ENCODE data around the gene COMT.
"Not testable (repeated sequence)": the region's sequence is repeated elsewhere in the genome, so short reads cannot be mapped to it uniquely, and the experiment has no call there.

The COMT gene

DNA sequence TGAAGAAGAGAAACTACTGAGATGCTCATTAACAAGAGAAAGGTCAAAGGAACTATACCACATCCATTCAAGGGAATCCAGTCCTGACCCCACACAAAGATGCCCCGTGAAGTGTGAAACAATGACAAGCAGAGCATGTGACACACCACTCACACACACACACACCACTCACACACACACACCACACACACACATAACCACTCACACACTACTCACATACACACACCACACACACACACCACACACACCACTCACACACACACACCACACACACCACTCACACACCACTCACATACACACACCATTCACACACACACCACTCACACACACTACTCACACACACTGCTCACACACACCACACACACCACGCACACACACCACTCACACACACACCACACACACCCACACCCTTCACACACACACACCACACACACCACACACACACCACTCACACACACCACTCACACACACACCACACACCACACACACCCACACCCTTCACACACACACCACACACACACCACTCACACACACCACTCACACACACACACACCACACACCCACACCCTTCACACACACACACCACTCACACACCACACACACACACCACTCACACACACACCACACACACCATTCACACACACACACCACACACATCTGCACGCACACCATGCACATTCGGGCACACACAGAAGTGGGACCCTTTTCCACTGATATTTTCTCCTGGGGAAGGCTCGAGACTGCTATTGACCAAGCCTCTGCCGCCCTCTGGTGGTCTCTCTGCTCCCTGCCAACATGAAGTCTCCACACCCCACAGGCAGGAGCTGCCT is 32.0 kb upstream of the COMT start:
- DNase-seq (ENCODE audit: low read depth), result peak; percentile 47

DNA sequence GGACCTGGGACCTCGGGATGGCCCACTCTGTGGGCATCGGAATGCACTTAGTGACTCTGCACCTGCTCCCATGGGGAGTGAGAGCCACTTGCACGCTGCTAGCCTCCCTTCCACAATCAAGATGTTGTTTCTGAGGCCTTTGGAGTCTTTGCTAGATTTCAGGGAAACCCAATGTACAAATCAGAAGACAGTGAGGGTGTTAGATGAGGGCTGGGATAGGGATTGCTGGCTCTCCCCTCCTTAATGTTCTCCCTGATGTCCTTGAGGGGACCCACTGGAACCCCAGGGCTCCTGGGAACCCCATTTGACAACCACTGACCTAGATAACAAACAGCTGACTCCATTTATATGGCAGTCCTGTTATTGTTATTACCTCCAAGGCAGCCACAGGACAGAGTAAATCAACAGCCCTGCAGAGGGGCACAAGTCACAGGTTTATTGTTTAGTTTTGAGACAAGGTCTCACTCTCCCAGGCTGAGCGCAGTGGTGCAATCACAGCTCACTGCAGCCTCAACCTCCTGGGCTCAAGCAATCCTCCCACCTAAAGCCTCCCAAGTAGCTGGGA is 31.3 kb upstream of the COMT start:
- no peak for DNase-seq (ENCODE audit: low read depth)

DNA sequence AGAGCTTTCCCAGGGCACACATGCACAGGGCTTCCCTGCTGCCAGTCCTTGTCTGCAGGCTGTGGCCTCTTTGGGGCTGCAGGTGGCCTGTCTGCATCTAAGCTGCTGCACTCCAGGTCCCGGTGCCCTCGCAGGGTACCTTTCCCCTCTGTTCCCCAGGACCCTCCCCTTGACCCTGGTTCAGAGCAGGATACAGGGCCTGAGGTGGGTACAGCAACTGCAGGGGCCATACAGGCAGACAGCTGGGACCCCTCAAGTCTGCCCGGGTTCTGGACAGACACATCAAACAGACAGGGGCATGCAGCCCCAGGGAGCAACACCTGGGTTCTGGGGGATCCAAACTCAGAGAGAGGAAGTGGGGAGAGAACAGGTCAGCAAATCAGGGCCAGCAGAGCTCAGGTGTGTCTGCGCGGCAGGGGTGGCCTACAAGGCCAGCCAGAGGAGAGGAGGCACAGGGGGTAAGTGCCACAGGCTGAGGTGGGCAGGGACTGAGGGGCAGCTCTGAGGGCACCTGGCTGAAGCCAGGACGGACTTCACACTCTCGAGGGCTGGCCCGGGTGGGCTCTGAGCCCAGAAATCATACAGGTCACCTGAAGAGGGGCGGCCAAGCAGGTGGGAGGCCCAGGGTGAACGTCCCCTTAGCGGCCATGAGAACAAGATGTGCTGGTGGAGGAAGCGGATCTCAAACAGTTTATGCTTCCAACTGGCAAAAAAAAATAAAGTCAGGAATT is 29.9 kb upstream of the COMT start:
- DNase-seq (ENCODE audit: low read depth), result no peak

DNA sequence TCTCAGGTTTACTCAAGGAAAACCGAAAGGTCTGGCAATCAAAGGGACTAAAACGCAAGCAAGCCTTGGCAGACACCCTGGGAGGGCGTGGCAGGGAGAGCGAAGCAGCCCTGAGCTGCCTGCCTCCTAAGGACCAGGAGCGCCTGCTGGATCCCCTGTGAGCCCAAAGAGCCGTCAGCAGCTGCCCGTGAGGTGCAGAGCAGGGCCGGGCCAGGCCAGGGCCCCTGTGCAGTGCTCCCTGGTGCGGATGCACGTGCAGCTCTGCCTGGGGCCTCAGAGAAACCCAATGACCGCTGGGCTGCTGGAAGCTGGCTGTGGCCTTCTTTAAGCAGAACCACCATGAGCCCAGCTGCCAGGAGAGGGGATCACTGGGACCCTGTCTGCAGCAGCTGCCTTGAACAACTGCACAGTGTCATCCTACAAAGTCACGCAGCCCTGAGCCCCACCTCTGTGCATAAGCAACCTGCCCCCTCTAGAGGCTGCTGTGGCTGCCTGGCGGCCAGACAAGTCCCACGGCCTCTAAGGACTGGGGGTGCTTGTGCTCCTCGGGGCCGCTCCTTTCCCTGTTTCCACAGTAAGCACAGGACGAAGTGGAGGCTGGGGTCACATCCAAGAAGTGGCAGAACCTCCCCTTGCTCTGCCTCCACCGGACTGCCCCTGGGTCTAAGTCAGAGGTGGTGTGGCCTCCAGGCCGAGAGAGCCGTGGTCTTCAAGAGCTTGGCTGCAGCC is 29.1 kb upstream of the COMT start:
- DNase-seq (ENCODE audit: low read depth), result no peak

DNA sequence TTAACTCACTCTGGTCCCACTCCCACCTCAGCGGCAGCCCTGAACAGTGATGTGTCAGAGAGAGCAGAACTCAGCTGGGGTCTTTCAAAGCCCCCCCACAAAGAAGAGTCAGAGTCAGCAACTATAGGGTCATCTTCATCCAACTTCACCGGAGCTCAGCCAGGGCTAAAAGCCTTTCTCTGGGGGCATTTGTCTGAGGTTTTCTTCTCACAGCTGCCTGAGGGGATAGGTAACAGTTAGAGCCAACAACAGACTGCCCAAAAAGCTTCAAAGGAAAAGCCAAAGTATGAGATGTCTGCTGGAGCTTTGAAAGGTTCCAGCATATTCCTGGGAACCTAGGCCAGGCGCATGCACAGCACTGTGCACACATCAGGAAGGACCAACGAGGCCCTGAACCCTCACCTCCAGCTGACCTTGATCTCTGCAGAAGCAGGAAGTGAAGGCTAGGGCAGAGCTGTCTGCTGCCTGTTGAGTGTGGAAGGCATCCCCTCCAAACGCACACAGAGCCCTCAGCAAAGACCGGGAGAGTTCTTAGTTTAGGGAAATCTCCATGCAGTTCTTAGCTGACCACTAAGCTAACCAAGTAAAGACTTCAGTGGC is 28.1 kb upstream of the COMT start:
- no peak for DNase-seq (ENCODE audit: low read depth)

DNA sequence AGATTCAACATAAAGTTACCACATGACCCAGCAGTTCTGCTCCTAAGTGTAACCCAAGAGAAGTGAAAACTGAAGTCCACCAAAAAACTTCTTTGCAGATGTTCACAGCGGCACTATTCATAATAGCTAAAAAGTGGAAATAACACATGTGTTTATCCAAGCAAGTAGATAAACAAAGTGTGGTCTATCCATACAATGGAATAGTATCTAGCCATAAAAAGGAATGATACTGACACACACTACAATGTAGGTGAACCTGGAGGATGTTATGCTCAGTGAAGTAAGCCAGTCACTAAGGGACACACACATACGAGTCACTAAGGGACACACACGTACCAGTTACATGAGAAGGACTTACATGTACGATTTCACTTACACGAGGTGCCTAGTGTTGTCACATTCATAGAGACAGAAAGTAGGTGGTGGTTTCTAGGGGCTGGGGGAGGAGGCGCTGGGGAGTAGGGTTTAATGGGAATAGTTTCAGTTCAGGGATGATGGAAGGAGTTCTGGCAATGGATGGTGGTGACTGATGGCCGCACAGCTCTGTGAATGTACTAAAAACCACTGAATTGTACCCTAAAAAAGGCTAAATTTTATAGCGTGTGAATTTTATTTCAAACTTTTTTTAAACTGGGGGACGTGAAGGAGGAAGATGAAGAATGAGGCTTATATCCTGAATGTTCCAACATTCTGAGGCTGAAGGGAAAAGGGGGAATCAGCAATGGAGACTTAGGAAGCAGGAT is 27.2 kb upstream of the COMT start:
- no peak for DNase-seq (ENCODE audit: low read depth)

DNA sequence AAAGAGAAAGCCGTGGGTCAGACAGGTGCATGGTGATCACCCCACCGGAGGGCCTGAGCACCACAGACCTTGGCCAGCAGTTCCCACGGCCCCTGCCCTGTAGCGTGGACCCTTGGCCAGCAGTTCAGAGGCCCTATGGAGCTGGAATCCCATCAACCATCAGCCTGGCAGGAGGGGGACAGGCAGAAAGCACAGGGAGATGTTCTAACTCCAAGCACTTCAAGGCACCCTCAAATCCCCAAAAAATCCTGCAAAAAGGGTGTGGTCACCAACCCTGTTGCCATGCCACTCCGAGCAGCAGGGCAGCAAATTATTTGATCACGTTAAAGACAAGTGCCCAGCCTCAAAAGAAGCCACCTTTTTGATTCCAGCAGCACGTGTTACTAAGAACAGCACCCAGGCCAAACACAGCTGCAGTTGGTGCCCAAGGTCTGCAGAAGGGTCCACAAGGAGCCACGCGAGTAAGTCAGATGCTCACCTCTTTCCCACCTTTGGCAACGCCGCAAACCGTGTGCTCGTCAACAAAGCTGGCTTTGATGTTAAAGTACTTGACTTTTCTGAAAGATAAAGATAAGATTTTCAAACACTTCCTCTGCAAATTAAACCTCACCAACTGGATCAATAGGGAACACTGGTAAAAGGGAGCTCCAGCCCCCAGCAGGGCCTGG is 26.2 kb upstream of the COMT start:
- DNase-seq (ENCODE audit: low read depth), result no peak

DNA sequence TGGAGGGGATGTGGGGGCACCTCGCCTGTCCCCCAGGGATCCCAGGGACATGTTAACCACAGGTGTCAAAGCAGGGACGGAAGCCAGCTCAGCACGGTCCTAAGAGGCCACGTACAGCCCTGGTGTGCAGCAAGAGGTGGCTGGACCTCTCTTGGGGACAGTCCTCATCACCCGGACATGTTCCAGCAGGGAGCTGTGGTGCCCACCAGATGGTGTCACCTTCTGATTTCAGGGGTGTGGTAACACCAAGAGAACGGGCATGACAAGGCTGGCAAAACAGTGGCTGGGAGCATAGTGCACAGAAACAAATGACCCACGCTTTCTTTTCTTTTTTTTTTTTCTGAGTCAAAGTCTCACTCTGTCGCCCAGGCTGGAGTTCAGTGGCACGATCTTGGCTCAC is 25.6 kb upstream of the COMT start:
- DNase-seq (ENCODE audit: low read depth), result no peak

DNA sequence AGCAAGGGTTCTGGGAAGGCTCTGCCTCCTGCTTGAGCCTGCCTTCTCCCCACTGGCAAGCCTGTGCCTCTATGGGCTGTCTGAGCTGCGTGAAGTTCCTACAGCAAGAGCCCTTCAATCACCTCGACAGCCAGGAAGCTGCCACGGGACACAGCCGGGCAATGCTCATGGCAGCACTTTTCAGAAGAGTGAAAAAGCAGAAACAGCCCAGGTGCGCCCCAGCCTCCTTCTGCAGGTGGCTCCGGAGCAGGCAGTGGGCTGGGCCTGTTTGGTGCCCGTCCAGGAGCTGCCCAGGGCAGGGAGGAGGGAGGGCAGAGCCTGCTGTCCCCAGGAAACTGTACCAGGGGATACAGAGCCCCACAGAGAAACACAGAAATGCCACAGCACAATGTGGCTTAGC is 24.6 kb upstream of the COMT start:
- DNase-seq (ENCODE audit: low read depth), result no peak

DNA sequence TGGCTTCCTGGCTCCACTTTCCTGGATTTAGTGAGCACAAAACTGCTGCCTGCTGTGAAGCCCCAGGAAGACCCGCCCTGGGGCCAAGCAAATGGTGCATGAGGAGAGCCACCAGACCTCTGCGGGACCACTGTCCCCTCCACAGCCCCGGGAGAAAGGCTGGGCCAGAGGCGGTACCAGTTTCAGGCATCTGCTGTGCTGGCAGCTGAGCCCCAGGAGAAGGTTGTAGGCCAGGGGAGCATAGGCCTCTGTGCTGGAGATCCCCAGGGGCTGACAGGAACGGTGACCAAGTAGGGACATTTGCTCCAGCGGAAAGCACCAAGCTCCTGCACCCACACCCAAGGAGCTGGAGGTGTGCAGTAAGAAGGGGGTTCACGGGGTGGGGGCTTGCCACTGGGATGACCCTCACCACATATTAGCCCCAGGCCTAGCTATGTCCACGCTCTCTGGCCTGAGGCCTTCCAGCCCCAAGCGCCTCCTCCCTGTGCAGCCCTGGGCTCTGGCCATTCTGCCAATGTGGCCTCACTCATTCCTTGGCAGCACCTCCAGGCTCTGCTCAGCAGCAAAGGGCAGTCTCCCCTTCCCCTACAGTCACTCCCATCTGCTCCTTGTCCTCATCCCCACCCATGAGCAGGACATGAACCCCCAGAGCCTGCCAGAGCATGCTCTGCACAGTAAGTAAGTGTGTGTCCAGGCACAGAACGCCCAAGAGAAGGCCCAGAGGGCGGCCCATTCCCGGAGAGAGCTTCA is 24.0 kb upstream of the COMT start:
- DNase-seq (ENCODE audit: low read depth), result no peak

DNA sequence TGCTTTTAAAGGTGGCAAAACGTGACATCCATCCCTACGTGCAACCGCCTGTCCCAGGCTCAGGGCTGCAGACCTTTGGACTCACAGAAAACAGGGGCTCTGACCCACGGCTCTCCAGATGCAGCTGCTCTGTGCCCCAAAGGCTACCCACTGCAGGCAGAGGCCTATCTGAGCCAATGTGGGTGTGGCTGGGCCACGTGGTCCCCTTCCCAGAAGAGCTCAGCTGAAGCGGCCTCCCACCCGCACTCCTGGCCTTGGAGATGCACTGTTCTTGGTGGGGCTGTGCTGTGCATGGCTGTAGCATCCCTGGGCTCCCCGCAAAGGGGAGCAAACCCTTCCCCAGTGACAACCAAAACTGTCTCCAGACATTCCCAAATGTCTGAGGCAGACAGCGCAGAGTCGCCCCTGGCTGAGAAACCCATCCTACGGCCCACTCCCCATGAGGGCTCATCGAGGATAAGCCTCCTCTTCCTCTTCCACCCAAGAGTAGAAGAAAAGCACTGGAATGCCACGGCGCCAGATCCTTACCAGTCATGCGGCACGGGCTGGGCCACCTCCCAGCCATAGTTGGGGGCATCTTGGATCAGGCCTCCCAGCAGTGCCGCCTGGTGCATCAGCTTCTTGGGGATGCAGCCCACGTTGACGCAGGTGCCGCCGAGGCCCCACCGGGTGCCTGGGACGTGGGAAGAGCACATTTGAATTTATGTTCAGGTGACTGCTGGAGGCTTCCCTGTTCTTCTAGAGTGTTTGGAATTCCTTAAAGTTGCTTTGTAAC is 23.1 kb upstream of the COMT start:
- DNase-seq (ENCODE audit: low read depth), result no peak

DNA sequence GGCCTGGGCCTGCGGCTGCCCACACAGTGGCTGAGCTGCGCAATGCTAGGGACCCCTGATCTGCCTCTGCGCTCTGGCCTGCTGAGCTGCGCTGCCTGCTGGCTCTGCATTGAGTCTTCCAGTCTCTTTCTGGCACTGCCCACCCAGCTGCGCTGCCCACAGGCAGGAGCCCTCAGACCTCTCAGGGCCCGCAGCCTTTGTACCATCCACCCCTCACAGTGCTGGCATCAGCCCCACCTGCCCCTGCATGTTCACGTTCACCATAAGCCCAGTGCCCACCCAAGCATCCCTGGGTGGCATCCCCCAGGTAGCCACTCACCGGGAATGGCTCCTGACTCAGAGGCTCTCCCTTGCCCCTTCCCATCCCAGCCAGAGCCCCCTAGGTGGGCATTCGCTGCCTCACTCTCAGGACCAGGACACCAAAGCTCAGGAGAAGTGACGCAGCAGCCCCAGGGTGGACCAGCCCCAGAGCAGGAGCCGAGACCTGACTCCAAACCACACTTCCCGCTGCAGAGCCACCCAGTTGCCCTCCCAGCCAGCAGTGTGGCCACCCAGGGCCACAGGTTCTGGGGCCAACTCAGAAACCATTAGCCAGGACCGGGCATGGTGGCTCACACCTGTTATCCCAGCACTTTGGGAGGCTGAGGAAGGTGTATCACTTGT is 21.7 kb upstream of the COMT start:
- no peak for DNase-seq (ENCODE audit: low read depth)

DNA sequence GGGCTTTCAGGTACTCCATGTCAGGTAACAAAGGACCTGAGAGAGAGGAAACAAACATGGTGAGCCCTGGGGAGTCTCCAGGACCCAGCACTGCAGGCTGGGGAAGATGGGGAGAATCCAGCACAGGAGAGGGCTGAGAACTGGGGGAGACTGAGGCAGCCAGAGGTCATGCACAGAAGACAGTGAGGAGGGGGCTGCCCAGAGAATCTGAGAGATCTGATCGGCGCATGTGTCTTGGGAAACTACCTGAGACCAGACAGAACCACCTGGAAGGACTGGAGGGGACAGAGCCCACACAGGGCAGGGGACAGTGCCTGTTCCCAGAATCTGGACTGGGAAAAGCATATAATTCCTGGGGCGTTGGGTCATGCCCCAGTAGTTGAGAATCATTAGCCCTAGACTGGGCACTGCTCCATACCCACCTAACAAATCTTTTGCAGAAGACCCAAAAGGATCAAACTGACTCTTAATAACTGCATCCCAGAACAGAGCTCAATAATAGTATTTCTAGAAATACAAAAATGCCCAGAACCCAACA is 20.0 kb upstream of the COMT start:
- no peak for DNase-seq (ENCODE audit: low read depth)

DNA sequence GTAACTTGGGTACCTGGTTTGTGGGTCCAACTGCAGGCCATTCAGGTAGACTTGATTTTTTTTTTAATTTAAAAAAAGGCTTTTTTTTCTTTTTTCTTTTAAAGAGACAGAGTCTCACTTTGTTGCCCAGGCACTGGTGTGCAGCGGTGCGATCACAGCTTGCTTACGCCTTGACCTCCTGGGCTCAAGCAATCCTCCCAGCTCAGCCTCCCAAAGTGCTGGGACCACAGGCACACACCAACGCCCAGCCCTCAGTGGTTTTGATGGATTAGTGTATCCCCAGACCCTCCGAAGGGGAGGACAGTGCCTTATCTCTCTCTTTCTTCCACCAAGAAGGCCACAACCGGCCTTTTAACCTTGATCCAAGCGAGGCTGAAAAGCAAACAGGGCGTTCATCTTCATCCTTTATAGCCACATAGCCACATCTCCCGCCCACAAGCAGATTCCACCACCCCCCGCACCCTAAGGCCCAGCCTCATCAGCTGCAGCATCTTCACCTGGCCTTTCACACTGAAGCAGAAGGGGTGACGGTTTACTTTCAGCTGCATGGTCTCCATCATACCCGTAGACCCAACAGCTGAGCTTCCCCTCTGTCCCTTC is 17.6 kb upstream of the COMT start:
- DNase-seq (ENCODE audit: low read depth), result no peak

DNA sequence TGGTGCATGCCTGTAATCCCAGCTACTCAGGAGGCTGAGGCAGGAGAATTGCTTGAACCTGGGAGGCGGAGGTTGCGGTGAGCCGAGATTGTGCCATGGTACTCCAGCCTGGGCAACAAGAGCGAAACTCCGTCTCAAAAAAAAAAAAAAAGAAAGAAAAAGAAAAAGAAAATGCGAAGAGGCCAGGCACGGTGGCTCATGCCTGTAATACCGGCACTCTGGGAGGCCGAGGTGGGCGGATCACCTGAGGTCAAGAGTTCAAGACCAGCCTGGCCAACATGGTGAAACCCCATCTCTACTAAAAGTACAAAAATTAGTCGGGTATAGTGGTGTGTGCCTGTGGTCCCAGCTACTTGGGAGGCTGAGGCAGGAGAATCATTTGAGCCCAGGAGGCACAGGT is 15.5 kb upstream of the COMT start:
- not testable (repeated sequence) for DNase-seq (ENCODE audit: low read depth)

DNA sequence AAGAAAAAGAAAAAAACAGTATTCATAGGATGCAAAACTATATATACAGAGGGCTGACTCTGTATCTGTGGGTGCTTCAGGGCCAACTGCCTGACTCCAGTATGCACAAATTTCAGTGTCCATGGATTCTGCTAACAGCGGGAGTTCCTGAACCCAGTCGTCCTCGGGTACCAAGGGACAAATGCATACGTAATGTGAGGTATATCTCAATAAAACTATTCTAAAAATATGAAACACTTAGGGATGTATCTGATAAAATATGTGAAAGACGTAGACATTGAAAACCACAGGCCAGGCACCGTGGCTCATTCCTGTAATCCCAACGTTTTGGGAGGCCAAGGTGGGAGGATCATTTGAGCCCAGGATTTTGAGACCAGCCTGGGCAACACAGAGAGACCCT is 13.9 kb upstream of the COMT start:
- no peak for DNase-seq (ENCODE audit: low read depth)

DNA sequence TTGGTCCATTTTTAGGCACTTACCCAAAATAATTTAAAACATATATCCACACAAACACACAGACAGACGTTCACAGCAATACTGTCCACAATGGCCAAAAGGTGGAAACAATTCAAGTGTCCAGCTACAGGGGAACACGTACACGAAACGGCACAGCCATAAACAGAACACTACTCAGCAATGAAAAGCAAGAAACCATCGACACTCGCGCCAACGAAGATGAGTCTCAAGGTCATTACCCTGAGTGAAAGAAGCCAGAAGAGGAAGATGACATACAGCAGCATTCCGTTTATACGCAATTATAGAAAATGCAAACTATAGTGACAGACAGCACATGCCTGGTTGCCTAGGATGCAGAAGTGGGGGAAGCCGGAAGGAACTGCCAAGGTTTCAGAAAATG is 13.4 kb upstream of the COMT start:
- DNase-seq (ENCODE audit: low read depth), result no peak
